ENCODE results near the gene SLC51A. TPM values are rescaled to one million over a fixed set of nuclear protein-coding genes. Genes with fewer than 3 reads are reported as not detected.

Gene SLC51A
- total and polyA plus RNA-seq, 8 donors, result 1.2 to 10.4 (median 7.9) TPM; not detected in 1

DNA sequence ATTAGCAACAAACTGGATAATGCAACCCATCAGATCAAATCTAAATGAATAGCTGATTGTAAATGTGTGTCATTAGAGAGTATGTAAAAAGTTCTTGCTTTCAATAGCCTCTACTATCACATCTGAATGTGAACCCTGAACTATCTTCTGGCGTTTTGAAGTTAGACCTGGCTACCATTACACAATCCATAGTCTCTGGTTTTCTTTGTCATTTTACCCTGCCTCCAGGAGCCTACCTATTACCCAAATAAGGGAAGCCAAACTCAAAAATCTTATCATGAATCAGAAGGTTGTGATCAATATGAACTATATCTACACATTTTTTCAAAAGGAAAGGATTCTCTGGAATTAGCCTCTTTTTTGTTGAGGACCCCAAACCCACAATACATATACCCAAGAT, 39.4 kb downstream of the SLC51A start:
- ATAC-seq (no peak), DNase-seq (no peak)
- no peak overlapping the region for H3K27ac ChIP-seq
- no peaks in the 10 kb centered on the region for H3K27me3 ChIP-seq
- no peaks in the 10 kb centered on the region for H3K9me3 ChIP-seq
- intact Hi-C loops (cut with DNase I), result loop anchor here in 1 of 2 donors (10.0 kb wide), 1 partner anchor 269 kb away; no protein-coding TSS in a partner anchor
- H3K4me1 ChIP-seq, result no peaks in the 10 kb centered on the region
- TF ChIP-seq, protein P1, sequence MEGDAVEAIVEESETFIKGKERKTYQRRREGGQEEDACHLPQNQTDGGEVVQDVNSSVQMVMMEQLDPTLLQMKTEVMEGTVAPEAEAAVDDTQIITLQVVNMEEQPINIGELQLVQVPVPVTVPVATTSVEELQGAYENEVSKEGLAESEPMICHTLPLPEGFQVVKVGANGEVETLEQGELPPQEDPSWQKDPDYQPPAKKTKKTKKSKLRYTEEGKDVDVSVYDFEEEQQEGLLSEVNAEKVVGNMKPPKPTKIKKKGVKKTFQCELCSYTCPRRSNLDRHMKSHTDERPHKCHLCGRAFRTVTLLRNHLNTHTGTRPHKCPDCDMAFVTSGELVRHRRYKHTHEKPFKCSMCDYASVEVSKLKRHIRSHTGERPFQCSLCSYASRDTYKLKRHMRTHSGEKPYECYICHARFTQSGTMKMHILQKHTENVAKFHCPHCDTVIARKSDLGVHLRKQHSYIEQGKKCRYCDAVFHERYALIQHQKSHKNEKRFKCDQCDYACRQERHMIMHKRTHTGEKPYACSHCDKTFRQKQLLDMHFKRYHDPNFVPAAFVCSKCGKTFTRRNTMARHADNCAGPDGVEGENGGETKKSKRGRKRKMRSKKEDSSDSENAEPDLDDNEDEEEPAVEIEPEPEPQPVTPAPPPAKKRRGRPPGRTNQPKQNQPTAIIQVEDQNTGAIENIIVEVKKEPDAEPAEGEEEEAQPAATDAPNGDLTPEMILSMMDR (IDR thresholded peaks at IDR 0.05), result no peak
- peaks cover 0 to 65% of the 10 kb centered on the region in 2 donors for H3K36me3 ChIP-seq
- no peak overlapping the region for H3K4me3 ChIP-seq

DNA sequence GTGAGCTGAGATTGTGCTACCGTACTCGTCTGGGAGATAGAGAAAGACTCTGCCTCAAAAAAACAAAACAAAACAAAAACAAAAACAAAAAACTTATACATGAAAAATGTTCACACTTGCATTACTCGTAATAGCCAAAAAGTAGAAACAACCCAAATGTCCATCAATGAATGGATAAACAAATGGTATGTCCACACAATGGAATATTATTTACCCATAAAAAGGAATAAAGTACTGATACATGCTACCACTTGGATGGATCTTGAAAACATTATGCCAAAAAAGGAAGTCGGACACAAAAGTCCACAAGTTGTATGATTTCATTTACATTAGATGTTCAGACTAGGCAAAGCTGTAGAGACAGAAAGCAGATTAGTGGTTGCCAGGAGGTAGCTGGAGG, 44.5 kb downstream of the SLC51A start:
- H3K36me3 ChIP-seq, result peaks cover 0 to 85% of the 10 kb centered on the region in 2 donors
- intact Hi-C loops (cut with DNase I), result no loop called here
- ATAC-seq (no peak), DNase-seq (no peak)
- no peaks in the 10 kb centered on the region for H3K9me3 ChIP-seq
- H3K27me3 ChIP-seq, result no peaks in the 10 kb centered on the region
- TF ChIP-seq, protein P1 (IDR thresholded peaks at IDR 0.05), result no peak
- no peak overlapping the region for H3K4me3 ChIP-seq
- H3K4me1 ChIP-seq, result no peaks in the 10 kb centered on the region
- no peak overlapping the region for H3K27ac ChIP-seq

DNA sequence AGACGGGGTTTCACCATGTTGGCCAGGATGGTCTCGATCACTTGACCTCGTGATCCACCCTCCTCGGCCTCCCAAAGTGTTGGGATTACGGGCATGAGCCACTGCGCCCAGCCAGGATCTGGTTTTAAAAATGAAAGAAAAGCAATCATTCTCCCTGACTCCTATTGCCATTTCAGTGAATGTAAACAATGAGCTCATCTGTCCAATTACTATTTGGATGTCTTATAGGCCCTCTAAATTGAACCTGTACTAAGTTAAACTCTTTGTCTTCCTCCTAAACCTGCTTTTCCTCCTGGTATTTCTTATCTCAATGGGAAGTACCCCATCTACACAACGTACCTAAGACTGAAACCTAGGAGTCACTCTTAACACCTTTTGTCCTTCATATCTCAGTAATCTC, 47.5 kb downstream of the SLC51A start:
- Histone ChIP-seq H3K27me3 (no peaks in the 10 kb centered on the region), H3K36me3 (peaks cover 0 to 85% of the 10 kb centered on the region in 2 donors), H3K4me3 (no peak overlapping the region), H3K27ac (no peak overlapping the region), H3K9me3 (no peaks in the 10 kb centered on the region), H3K4me1 (no peaks in the 10 kb centered on the region)
- DNase-seq (no peak), ATAC-seq (no peak)
- TF ChIP-seq, protein P1 (IDR thresholded peaks at IDR 0.05), result no peak
- intact Hi-C loops (cut with DNase I), result no loop called here

DNA sequence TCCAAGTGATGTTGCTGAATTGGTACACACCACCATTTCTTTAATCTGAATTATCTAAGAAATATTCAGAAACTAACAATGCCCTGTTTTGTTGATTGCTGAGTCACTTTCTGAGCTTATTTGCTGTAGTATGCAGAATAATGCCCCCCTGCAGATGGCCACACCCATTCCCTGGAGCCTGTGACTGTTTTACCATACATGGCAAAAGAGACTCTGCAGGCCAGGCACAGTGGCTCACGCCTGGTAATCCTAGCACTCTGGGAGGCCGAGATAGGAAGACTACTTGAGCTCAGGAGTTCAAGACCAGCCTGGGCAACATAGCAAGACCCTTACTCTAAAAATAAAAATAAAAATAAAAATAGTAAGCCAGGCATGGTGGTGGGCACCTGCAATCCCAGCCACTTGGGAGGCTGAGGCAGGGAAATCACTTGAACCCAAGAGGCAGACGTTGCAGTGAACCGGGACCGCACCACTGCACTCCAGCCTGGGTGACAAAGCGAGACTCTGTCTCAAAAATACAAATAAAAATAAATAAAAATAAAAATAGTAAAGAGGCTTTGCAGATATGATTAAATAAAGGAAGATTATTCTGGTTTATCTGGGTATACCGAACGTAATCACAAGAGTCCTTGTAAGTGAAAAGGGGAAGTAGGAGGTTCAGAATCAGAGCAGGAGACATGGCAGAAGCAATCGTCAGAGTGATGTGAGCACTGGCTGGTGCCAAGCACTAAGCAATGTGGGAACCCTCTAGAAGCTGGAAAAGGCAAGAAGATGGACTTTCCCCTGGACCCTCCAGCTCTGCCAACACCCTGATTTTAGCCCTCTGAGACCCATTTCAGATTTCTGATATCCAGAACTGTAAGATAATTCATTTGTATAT, 52.2 kb downstream of the SLC51A start:
- ATAC-seq, result peak; percentile 70
- Histone ChIP-seq H3K27ac (peak overlapping the region in 1 of 2 donors; percentile 23), H3K27me3 (no peaks in the 10 kb centered on the region), H3K4me3 (no peak overlapping the region), H3K9me3 (no peaks in the 10 kb centered on the region), H3K36me3 (peaks cover 0 to 82% of the 10 kb centered on the region in 2 donors), H3K4me1 (no peaks in the 10 kb centered on the region)
- TF ChIP-seq, protein P1 (IDR thresholded peaks at IDR 0.05), result no peak
- DNase-seq, result no peak
- intact Hi-C loops (cut with DNase I), result no loop called here

DNA sequence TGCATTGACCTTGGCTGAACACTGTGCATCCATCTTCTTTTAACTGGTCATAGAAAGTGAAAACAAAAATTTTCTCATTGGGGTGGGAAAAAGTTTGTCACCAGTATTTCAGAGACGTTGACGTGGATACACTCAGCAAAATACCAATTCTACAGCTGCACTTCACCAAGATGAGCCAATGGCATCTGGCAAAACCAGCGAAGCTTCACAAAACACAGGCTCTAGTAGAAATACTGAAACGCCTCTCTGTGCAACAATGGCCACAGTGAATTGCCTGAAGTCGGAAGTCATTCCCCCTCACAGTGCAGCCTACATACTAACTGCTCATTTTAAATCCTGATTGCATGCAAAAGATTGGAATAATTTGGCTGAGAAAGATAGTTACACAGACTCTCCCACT, 54.2 kb downstream of the SLC51A start:
- H3K4me1 ChIP-seq, result peaks cover 0 to 3% of the 10 kb centered on the region in 2 donors
- peaks cover 0 to 72% of the 10 kb centered on the region in 2 donors for H3K36me3 ChIP-seq
- no peak for ATAC-seq
- no peaks in the 10 kb centered on the region for H3K9me3 ChIP-seq
- no peaks in the 10 kb centered on the region for H3K27me3 ChIP-seq
- H3K4me3 ChIP-seq, result no peak overlapping the region
- intact Hi-C loops (cut with DNase I), result no loop called here
- TF ChIP-seq, protein P1 (IDR thresholded peaks at IDR 0.05), result no peak
- DNase-seq, result no peak
- no peak overlapping the region for H3K27ac ChIP-seq

Data from left lung (tissue), 10 donors.